HL-60 (cell line): ENCODE measurements around the gene IPO5.

Experiments used
- TF ChIP-seq, protein P1 (sequence below): IDR thresholded peaks from one replicate; pipeline ENCODE4 v1.5.1; 2011; ENCODE audit warnings: low read length, control low read depth, inconsistent platforms; ENCODE audit not compliant: insufficient read depth
- TF ChIP-seq, protein P2 (sequence below): IDR thresholded peaks from 2 replicates; pipeline ENCODE4 v1.6.1; 2012; ENCODE audit warnings: low read depth; ENCODE audit not compliant: insufficient replicate concordance

DNA sequence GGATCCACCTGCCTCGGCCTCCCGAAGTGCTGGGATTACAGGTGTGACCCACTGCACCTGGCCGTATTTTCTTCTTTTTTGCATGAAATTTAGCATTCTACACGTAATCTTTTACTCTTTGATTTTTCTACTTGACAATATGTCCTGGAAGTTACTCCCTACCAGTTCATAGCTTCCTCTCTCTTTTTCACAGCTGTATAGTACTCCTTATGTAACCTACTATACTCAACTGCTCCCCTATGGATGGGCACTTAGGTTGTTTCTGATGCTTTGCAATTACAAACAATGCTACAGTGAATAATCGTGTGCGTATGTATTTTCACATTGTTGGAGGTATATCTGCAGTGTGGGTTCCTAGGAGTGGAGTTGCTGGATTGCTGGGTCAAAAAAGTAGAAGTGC, 98.9 kb downstream of the IPO5 start:
- TF ChIP-seq, protein P1, sequence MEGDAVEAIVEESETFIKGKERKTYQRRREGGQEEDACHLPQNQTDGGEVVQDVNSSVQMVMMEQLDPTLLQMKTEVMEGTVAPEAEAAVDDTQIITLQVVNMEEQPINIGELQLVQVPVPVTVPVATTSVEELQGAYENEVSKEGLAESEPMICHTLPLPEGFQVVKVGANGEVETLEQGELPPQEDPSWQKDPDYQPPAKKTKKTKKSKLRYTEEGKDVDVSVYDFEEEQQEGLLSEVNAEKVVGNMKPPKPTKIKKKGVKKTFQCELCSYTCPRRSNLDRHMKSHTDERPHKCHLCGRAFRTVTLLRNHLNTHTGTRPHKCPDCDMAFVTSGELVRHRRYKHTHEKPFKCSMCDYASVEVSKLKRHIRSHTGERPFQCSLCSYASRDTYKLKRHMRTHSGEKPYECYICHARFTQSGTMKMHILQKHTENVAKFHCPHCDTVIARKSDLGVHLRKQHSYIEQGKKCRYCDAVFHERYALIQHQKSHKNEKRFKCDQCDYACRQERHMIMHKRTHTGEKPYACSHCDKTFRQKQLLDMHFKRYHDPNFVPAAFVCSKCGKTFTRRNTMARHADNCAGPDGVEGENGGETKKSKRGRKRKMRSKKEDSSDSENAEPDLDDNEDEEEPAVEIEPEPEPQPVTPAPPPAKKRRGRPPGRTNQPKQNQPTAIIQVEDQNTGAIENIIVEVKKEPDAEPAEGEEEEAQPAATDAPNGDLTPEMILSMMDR: no peak
- TF ChIP-seq, protein P2, sequence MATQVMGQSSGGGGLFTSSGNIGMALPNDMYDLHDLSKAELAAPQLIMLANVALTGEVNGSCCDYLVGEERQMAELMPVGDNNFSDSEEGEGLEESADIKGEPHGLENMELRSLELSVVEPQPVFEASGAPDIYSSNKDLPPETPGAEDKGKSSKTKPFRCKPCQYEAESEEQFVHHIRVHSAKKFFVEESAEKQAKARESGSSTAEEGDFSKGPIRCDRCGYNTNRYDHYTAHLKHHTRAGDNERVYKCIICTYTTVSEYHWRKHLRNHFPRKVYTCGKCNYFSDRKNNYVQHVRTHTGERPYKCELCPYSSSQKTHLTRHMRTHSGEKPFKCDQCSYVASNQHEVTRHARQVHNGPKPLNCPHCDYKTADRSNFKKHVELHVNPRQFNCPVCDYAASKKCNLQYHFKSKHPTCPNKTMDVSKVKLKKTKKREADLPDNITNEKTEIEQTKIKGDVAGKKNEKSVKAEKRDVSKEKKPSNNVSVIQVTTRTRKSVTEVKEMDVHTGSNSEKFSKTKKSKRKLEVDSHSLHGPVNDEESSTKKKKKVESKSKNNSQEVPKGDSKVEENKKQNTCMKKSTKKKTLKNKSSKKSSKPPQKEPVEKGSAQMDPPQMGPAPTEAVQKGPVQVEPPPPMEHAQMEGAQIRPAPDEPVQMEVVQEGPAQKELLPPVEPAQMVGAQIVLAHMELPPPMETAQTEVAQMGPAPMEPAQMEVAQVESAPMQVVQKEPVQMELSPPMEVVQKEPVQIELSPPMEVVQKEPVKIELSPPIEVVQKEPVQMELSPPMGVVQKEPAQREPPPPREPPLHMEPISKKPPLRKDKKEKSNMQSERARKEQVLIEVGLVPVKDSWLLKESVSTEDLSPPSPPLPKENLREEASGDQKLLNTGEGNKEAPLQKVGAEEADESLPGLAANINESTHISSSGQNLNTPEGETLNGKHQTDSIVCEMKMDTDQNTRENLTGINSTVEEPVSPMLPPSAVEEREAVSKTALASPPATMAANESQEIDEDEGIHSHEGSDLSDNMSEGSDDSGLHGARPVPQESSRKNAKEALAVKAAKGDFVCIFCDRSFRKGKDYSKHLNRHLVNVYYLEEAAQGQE: no peak
